Astrocyte of the spinal cord (primary cell): Measurements from ENCODE around the gene DUS1L.

Source experiments
- DNase-seq: peaks from one replicate; pipeline ENCODE4 v3.0.0; 2011; ENCODE audit warnings: low read depth, low spot score
- H3K4me3 ChIP-seq: 2 replicates; pipeline ENCODE4 v1.5.1; 2011; ENCODE audit warnings: low read depth, mild to moderate bottlenecking, low read length, moderate library complexity
- CTCF ChIP-seq: IDR thresholded peaks from 2 replicates; pipeline ENCODE4 v1.5.1; 2012; ENCODE audit warnings: low read depth, mild to moderate bottlenecking, low read length, inconsistent platforms
- in situ Hi-C: cut with HindIII; loops from 2 replicates; pipeline ENCODE4 v1.10.0; 2017; ENCODE audit warnings: low sequenced_read_pairs

DUS1L gene

GRCh38 chr17:82013341-82013740, 52.3 kb downstream of the DUS1L start:
- in situ Hi-C loops = no loop called here
- TF ChIP-seq CTCF = no peak
- no peak overlapping the region for H3K4me3 ChIP-seq
- no peak for DNase-seq

- no peak for TF ChIP-seq CTCF
- DNase-seq = no peak
- in situ Hi-C loops = no loop called here
- H3K4me3 ChIP-seq = no peak overlapping the region
These were observed 52.8 kb downstream of the DUS1L start for GRCh38 chr17:82012640-82013295.

- H3K4me3 ChIP-seq = no peak overlapping the region
- no peak for TF ChIP-seq CTCF
- DNase-seq = no peak
- in situ Hi-C loops = no loop called here
These were observed 53.4 kb downstream of the DUS1L start for GRCh38 chr17:82012261-82012639.

GRCh38 chr17:82011617-82012187, 53.9 kb downstream of the DUS1L start:
- no peak for DNase-seq
- H3K4me3 ChIP-seq = no peak overlapping the region
- no peak for TF ChIP-seq CTCF
- in situ Hi-C loops = no loop called here

DNA sequence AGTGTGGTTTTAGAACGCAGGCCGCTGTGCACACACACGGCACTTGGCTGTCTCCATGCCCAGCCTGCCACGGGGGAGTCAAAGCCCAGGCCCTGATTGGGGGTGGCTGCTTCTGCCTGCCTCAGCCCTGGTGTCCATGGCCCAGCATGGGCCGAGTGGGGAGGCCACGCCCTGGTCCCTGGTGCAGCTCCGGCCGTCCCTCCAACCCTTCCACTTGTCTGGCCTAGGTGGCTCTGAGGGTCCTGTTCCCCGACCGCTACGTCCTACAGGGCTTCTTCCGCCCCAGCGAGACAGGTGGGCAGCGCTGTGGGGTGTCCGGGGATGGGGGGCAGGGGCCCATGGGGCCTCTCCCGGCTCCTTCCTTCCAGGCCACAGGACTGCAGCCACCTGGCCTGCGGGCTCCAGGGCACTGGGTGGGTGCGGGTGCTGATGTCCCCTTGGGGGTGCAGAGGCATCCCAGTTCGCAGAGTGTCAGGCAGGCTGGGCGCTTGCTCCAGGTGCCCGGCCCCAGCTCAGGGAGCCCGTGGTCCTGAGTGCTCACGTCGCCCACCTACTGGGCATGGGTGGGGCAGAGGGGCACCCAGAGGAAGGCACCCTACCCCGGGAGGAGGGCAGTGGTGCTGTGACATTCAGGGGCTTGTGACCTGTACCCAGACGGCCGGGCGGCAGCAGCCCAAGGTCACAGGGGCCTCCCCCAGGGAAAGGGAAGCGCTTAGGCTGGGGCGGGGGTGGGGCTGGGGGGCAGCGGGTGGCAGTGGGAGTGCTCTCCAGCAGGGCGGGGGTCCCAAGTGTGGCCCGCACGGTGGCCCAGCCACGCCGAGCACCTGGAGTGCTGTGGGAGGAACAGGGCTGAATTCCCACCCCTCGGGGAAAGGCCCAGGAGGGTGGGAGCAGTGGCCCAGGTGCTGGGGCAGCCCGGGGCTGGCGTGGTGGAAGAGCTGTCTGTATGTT, 54.8 kb downstream of the DUS1L start:
- no peak for TF ChIP-seq CTCF
- no peak for DNase-seq
- no peak overlapping the region for H3K4me3 ChIP-seq
- in situ Hi-C loops = no loop called here

DNA sequence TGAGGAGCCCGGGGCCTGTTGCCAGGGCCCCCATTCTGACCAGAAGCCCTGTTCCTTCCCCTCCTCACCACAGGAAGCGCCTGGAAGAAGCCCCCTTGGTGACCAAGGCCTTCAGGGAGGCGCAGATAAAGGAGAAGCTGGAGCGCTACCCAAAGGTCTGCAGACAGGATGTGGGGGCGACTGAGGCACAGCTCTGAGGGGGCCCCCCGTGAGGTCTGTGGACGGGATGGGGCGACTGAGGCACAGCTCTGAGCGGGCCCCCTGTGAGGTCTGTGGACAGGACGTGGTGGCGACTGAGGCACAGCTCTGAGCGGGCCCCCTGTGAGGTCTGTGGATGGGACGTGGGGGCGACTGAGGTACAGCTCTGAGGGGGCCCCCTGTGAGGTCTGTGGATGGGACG, 56.2 kb downstream of the DUS1L start:
- in situ Hi-C loops = no loop called here
- H3K4me3 ChIP-seq = no peak overlapping the region
- no peak for TF ChIP-seq CTCF
- DNase-seq = no peak
